GM21526 (cell line): ENCODE measurements around the gene RPS6KA2.
A peak's percentile ranks its signal among the peaks of the same experiment; 100 is the strongest.
"Not testable (repeated sequence)": the region's sequence is repeated elsewhere in the genome, so short reads cannot be mapped to it uniquely, and the experiment has no call there.

Source experiments
- ATAC-seq: cut with Tn5 transposase; IDR thresholded peaks from one replicate; pipeline ENCODE4 v1.9.1; 2021; ENCODE audit warnings: moderate library complexity; ENCODE audit not compliant: unreplicated experiment, low FRiP score

RPS6KA2 gene

GRCh38 chr6:166636191-166636933 is 9.3 kb upstream of the RPS6KA2 start:
- no peak for ATAC-seq

GRCh38 chr6:166635013-166635970 is 8.2 kb upstream of the RPS6KA2 start:
- ATAC-seq: no peak

GRCh38 chr6:166634581-166634980 is 7.5 kb upstream of the RPS6KA2 start:
- ATAC-seq: not testable (repeated sequence)

GRCh38 chr6:166633732-166634535 is 6.9 kb upstream of the RPS6KA2 start:
- ATAC-seq: no peak

- no peak for ATAC-seq
These were observed 5.7 kb upstream of the RPS6KA2 start for GRCh38 chr6:166632731-166633130.

- no peak for ATAC-seq
These were observed 3.4 kb upstream of the RPS6KA2 start for GRCh38 chr6:166630462-166630861.

GRCh38 chr6:166629628-166630027 is 2.6 kb upstream of the RPS6KA2 start:
- no peak for ATAC-seq

GRCh38 chr6:166627875-166628801 is 1.1 kb upstream of the RPS6KA2 start:
- peak; percentile 37 for ATAC-seq

GRCh38 chr6:166626177-166627032 is 646 bp downstream of the RPS6KA2 start:
- no peak for ATAC-seq

GRCh38 chr6:166625356-166625755 is 1.7 kb downstream of the RPS6KA2 start:
- ATAC-seq: no peak

- no peak for ATAC-seq
These were observed 2.8 kb downstream of the RPS6KA2 start for GRCh38 chr6:166624275-166624674.

GRCh38 chr6:166623318-166623717 is 3.7 kb downstream of the RPS6KA2 start:
- no peak for ATAC-seq

- no peak for ATAC-seq
These were observed 5.9 kb downstream of the RPS6KA2 start for GRCh38 chr6:166621114-166621540.

- no peak for ATAC-seq
These were observed 6.5 kb downstream of the RPS6KA2 start for GRCh38 chr6:166620478-166621113.

- ATAC-seq: no peak
These were observed 7.1 kb downstream of the RPS6KA2 start for GRCh38 chr6:166619912-166620311.

GRCh38 chr6:166618866-166619761 is 7.9 kb downstream of the RPS6KA2 start:
- ATAC-seq: no peak

GRCh38 chr6:166618251-166618650 is 8.8 kb downstream of the RPS6KA2 start:
- ATAC-seq: no peak
